ENCODE results near the gene DNAJA1.

DNA sequence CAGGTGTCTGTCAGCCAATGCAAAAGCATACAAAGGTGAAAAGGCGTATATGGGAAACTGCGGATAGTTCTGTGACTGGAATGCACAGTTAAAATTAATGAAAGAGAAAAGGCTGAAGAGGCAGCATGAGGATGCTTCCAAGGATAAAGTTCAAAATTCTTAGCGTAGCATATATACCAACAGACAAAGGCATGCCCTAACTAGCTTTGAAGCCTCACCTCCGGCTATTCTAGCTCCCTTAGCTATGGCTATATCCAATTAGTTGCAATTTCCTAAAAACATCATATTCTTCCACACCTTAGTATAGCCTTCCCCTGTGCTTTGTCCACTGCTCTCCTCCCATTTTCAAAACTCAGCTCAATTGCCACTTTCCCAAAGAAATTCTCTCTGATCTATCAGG, 1.4 kb upstream of the DNAJA1 start:
- TF ChIP-seq, protein P1, sequence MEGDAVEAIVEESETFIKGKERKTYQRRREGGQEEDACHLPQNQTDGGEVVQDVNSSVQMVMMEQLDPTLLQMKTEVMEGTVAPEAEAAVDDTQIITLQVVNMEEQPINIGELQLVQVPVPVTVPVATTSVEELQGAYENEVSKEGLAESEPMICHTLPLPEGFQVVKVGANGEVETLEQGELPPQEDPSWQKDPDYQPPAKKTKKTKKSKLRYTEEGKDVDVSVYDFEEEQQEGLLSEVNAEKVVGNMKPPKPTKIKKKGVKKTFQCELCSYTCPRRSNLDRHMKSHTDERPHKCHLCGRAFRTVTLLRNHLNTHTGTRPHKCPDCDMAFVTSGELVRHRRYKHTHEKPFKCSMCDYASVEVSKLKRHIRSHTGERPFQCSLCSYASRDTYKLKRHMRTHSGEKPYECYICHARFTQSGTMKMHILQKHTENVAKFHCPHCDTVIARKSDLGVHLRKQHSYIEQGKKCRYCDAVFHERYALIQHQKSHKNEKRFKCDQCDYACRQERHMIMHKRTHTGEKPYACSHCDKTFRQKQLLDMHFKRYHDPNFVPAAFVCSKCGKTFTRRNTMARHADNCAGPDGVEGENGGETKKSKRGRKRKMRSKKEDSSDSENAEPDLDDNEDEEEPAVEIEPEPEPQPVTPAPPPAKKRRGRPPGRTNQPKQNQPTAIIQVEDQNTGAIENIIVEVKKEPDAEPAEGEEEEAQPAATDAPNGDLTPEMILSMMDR (IDR thresholded peaks at IDR 0.05): no peak
- no peak for TF ChIP-seq POLR2A (IDR thresholded peaks at IDR 0.05)
